HepG2 (cell line): Measurements from ENCODE around the gene RNU4-1. TPM values are rescaled to one million over a fixed set of nuclear protein-coding genes. Genes with fewer than 3 reads are reported as not detected.
A peak's percentile ranks its signal among the peaks of the same experiment; 100 is the strongest.

Experiments
- ATRX ChIP-seq: sonication (generic); formaldehyde crosslinking; IDR thresholded peaks from 2 replicates; pipeline ENCODE4 v1.4.0; 2020; ENCODE audit warnings: missing genetic modification reagents, borderline replicate concordance
- EEA1 ChIP-seq: sonication (generic); formaldehyde crosslinking; IDR thresholded peaks from 2 replicates; pipeline ENCODE4 v1.5.1; 2020; ENCODE audit warnings: mild to moderate bottlenecking, missing genetic modification reagents, borderline replicate concordance
- GATA4 ChIP-seq: sonication (generic); IDR thresholded peaks from 2 replicates; pipeline ENCODE4 v1.6.1; 2016; ENCODE audit warnings: antibody characterized with exemption, low read depth, borderline replicate concordance
- NCOA5 ChIP-seq: sonication (generic); formaldehyde crosslinking; IDR thresholded peaks from 2 replicates; pipeline ENCODE4 v1.4.0; 2020; ENCODE audit warnings: missing genetic modification reagents
- NFKB2 ChIP-seq: sonication (generic); formaldehyde crosslinking; IDR thresholded peaks from 2 replicates; pipeline ENCODE4 v1.4.0; 2020; ENCODE audit warnings: missing genetic modification reagents, borderline replicate concordance
- RFX3 ChIP-seq: IDR thresholded peaks from 2 replicates; pipeline ENCODE4 v1.6.1; 2016; ENCODE audit warnings: missing biosample characterization, missing genetic modification reagents
- TBX3 ChIP-seq: fragments of 450-650 bp; IDR thresholded peaks from 2 replicates; pipeline ENCODE4 v1.6.1; 2017; ENCODE audit warnings: antibody characterized with exemption, mild to moderate bottlenecking, inconsistent platforms, borderline replicate concordance
- ZFP62 ChIP-seq: sonication (generic); formaldehyde crosslinking; IDR thresholded peaks from 2 replicates; pipeline ENCODE4 v1.4.0; 2020; ENCODE audit warnings: missing genetic modification reagents
- ZFYVE20 ChIP-seq: sonication (generic); formaldehyde crosslinking; IDR thresholded peaks from 2 replicates; pipeline ENCODE4 v1.8.0; 2023; ENCODE audit warnings: low read depth, mild to moderate bottlenecking, moderate library complexity, missing genetic modification reagents, borderline replicate concordance
- ZNF143 ChIP-seq: sonication (generic); formaldehyde crosslinking; IDR thresholded peaks from 2 replicates; pipeline ENCODE4 v1.4.0; 2020; ENCODE audit warnings: missing genetic modification reagents
- ZNF207 ChIP-seq: fragments of 450-650 bp; IDR thresholded peaks from 2 replicates; pipeline ENCODE4 v1.6.1; 2016; ENCODE audit warnings: antibody characterized with exemption, borderline replicate concordance
- ZNF34 ChIP-seq: sonication (generic); formaldehyde crosslinking; IDR thresholded peaks from 2 replicates; pipeline ENCODE4 v1.4.0; 2020; ENCODE audit warnings: mild to moderate bottlenecking, missing genetic modification reagents, borderline replicate concordance
- ZNF446 ChIP-seq: sonication (generic); formaldehyde crosslinking; IDR thresholded peaks from 2 replicates; pipeline ENCODE4 v1.5.0; 2020; ENCODE audit warnings: mild to moderate bottlenecking, missing genetic modification reagents
- ZNF451 ChIP-seq: sonication (generic); formaldehyde crosslinking; IDR thresholded peaks from 2 replicates; pipeline ENCODE4 v1.5.0; 2020; ENCODE audit warnings: mild to moderate bottlenecking, missing genetic modification reagents
- ZSCAN20 ChIP-seq: sonication (generic); formaldehyde crosslinking; IDR thresholded peaks from 2 replicates; pipeline ENCODE4 v1.4.0; 2020; ENCODE audit warnings: missing genetic modification reagents, mild to moderate bottlenecking, borderline replicate concordance
- ZSCAN25 ChIP-seq: sonication (generic); formaldehyde crosslinking; IDR thresholded peaks from 2 replicates; pipeline ENCODE4 v1.8.0; 2022; ENCODE audit warnings: mild to moderate bottlenecking, missing genetic modification reagents
- polyA plus RNA-seq, 8 experiments: library from polyadenylated mRNA; depleted of rRNA in 3 of 8; stranded (reverse) in 7 of 8; unstranded in 1 of 8; fragments of >200 nt; fragmentation: Illumina TruSeq in 4 of 8; extraction: Trizol in 4 of 8; gene quantifications; 2 replicates each; pipeline versions ENCODE4 v1.2.1 to v1.2.3, GENCODE V29; 2011 to 2016; ENCODE audit warnings: low read depth in 4 of 8, missing spikeins in 1 of 8, mixed read lengths in 1 of 8; ENCODE audit not compliant: insufficient read depth in 1 of 8
- total RNA-seq, 5 experiments: library from RNA; depleted of rRNA; stranded (reverse); fragments of >200 nt; fragmentation: Illumina TruSeq; extraction: Trizol; gene quantifications; 2 replicates each; pipeline ENCODE4 v1.2.3, GENCODE V29; 2016; ENCODE audit warnings: low read depth in 1 of 5
- TF ChIP-seq, protein P1 (sequence below): sonication (generic); formaldehyde crosslinking; IDR thresholded peaks from 2 replicates; pipeline ENCODE4 v1.8.0; 2022; ENCODE audit warnings: missing genetic modification reagents, low read depth, mild to moderate bottlenecking, borderline replicate concordance
- TF ChIP-seq, protein P2 (sequence below): sonication (generic); formaldehyde crosslinking; IDR thresholded peaks from one replicate; pipeline ENCODE4 v1.5.1; 2020; ENCODE audit warnings: mild to moderate bottlenecking, missing genetic modification reagents; ENCODE audit errors: not compliant biosample characterization
- TF ChIP-seq, protein P3 (sequence below): sonication (generic); formaldehyde crosslinking; conservative IDR thresholded peaks from 2 replicates; pipeline ENCODE4 v1.4.0; 2020; ENCODE audit warnings: missing genetic modification reagents

RNU4-1 gene
- total and polyA plus RNA-seq, 2 of the 13 experiments (the other 11 are each of a cell fraction or from before 2014, with no cell fraction given): 7,407 TPM; not detected in 1

DNA sequence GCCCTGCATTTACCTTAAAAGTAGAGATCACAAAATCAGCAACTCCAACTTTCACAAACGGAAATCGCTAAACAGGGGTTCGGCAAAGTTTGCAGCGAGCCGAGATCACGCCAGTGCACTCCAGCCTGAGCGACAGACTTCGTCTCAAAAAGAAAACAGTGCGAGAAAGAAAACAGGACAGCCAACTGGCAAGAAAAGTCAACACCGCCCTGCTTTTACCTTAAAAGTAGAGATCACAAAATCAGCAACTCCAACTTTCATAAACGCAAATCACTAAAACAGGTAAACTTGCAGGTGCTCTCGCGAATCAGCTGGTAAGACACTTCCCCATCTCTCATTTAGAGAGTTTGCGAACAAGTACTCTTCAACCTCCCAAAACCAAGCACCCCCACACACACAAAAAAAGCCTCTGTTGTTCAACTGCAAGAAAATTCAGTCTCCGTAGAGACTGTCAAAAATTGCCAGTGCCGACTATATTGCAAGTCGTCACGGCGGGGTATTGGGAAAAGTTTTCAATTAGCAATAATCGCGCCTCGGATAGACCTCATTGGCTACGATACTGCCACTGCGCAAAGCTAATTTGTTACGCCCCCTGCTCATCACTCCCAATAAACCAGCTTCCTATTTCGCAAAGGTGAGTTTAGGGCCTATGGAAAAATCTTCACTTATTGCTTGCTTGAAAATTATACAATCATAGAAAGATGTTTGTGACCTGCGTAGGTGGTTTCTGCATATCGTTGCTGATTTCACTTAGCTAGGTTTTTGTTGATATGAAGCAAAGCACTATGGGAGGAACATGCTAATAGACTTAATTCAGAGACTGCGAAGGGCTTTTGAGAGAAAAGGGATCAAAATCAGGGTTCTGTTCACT lies at the start of gene RNU4-1 (continued):
- TF ChIP-seq ZNF34 (CRISPR knock-in tag): no peak
- TF ChIP-seq ZFYVE20: no peak
- TF ChIP-seq GATA4: peak; percentile 99
- TF ChIP-seq ATRX (CRISPR knock-in tag): no peak
- TF ChIP-seq, protein P1, sequence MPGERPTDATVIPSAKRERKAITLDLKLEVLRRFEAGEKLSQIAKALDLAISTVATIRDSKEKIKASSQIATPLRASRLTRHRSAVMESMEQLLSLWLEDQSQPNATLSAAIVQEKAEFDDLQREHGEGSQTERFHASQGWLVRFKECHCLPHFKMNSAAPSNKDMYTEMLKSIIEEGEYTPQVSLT (CRISPR knock-in tag): no peak
- TF ChIP-seq ZNF451 (CRISPR knock-in tag): 0 out of 2 replicates have a peak, but pooled peaks have one; percentile 34
- TF ChIP-seq ZSCAN20 (CRISPR knock-in tag): no peak
- no peak for TF ChIP-seq RFX3 (CRISPR knock-in tag)
- TF ChIP-seq, protein P2, sequence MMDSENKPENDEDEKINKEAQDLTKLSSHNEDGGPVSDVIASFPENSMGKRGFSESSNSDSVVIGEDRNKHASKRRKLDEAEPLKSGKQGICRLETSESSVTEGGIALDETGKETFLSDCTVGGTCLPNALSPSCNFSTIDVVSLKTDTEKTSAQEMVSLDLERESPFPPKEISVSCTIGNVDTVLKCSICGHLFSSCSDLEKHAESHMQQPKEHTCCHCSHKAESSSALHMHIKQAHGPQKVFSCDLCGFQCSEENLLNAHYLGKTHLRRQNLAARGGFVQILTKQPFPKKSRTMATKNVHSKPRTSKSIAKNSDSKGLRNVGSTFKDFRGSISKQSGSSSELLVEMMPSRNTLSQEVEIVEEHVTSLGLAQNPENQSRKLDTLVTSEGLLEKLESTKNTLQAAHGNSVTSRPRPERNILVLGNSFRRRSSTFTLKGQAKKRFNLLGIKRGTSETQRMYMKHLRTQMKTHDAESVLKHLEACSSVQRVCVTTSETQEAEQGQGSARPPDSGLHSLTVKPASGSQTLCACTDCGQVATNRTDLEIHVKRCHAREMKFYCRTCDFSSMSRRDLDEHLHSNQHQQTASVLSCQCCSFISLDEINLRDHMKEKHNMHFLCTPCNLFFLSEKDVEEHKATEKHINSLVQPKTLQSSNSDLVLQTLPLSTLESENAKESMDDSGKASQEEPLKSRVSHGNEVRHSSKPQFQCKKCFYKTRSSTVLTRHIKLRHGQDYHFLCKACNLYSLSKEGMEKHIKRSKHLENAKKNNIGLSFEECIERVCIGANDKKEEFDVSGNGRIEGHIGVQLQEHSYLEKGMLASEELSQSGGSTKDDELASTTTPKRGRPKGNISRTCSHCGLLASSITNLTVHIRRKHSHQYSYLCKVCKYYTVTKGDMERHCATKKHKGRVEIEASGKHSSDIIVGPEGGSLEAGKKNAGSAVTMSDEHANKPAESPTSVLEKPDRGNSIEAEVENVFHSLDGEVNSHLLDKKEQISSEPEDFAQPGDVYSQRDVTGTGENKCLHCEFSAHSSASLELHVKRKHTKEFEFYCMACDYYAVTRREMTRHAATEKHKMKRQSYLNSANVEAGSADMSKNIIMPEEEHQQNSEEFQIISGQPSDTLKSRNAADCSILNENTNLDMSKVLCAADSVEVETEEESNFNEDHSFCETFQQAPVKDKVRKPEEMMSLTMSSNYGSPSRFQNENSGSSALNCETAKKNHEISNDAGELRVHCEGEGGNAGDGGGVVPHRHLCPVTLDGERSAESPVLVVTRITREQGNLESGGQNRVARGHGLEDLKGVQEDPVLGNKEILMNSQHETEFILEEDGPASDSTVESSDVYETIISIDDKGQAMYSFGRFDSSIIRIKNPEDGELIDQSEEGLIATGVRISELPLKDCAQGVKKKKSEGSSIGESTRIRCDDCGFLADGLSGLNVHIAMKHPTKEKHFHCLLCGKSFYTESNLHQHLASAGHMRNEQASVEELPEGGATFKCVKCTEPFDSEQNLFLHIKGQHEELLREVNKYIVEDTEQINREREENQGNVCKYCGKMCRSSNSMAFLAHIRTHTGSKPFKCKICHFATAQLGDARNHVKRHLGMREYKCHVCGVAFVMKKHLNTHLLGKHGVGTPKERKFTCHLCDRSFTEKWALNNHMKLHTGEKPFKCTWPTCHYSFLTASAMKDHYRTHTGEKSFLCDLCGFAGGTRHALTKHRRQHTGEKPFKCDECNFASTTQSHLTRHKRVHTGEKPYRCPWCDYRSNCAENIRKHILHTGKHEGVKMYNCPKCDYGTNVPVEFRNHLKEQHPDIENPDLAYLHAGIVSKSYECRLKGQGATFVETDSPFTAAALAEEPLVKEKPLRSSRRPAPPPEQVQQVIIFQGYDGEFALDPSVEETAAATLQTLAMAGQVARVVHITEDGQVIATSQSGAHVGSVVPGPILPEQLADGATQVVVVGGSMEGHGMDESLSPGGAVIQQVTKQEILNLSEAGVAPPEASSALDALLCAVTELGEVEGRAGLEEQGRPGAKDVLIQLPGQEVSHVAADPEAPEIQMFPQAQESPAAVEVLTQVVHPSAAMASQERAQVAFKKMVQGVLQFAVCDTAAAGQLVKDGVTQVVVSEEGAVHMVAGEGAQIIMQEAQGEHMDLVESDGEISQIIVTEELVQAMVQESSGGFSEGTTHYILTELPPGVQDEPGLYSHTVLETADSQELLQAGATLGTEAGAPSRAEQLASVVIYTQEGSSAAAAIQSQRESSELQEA (CRISPR knock-in tag): no peak
- no peak for TF ChIP-seq ZNF446 (CRISPR knock-in tag)
- no peak; the same call in 1 of the 2 replicates for TF ChIP-seq ZSCAN25 (CRISPR knock-in tag)
- TF ChIP-seq NFKB2: no peak; the same call in 1 of the 2 replicates
- TF ChIP-seq EEA1: no peak
- TF ChIP-seq ZNF207: no peak
- peak; percentile 15; the same call in 1 of the 2 replicates for TF ChIP-seq ZFP62
- TF ChIP-seq NCOA5 (CRISPR knock-in tag): no peak; the same call in 1 of the 2 replicates
- TF ChIP-seq TBX3: peak; percentile 47; the same call in 1 of the 2 replicates
- TF ChIP-seq, protein P3, sequence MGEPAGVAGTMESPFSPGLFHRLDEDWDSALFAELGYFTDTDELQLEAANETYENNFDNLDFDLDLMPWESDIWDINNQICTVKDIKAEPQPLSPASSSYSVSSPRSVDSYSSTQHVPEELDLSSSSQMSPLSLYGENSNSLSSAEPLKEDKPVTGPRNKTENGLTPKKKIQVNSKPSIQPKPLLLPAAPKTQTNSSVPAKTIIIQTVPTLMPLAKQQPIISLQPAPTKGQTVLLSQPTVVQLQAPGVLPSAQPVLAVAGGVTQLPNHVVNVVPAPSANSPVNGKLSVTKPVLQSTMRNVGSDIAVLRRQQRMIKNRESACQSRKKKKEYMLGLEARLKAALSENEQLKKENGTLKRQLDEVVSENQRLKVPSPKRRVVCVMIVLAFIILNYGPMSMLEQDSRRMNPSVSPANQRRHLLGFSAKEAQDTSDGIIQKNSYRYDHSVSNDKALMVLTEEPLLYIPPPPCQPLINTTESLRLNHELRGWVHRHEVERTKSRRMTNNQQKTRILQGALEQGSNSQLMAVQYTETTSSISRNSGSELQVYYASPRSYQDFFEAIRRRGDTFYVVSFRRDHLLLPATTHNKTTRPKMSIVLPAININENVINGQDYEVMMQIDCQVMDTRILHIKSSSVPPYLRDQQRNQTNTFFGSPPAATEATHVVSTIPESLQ (CRISPR knock-in tag): no peak
- TF ChIP-seq ZNF143 (CRISPR knock-in tag): peak; percentile 94
